ENCODE measurements around the gene TTC19. TPM values are rescaled to one million over a fixed set of nuclear protein-coding genes. Genes with fewer than 3 reads are reported as not detected.
"Not testable (repeated sequence)": the region's sequence is repeated elsewhere in the genome, so short reads cannot be mapped to it uniquely, and the experiment has no call there.

Gene TTC19
- total RNA-seq, 1 experiment from 2014 or later = 53.5 TPM

DNA sequence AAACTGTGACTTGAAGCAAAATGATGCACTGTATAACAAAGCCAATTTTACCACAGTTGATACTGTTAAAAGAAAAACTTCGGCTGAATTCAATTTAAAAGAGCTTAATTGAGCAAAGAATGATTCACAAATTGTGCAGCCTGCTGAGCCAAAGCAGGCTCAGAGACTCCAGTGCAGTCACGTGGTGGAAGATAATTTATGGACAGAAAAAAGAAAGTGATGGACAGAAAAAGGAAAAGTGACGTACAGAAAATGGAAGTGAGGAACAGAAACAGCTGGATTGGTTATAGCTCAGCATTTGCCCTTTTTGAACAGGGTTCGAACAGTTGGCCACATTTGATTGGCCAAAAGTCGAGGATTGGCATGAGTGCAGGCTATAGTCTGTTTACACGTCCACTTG, 25.8 kb upstream of the TTC19 start:
- no peak overlapping the region for H3K4me3 ChIP-seq
- no peak for DNase-seq
- no peak for TF ChIP-seq CTCF (conservative IDR thresholded peaks at IDR 0.05)
- TF ChIP-seq EZH2 (IDR thresholded peaks at IDR 0.05; ENCODE audit: low read depth) = no peak
- H2AFZ ChIP-seq = no peak overlapping the region
- no peak overlapping the region for H3K27ac ChIP-seq
- ChIA-PET POLR2A (ENCODE audit: unreplicated experiment) (no interaction called here), CTCF (no interaction called here)
- intact Hi-C loops (cut with micrococcal nuclease; ENCODE audit: unreplicated experiment) = no loop called here
- peaks cover 15% of the 10 kb centered on the region; the same call in 1 of the 2 replicates for H3K36me3 ChIP-seq (ENCODE audit: low read depth)
- no peaks in the 10 kb centered on the region for H3K27me3 ChIP-seq (ENCODE audit: insufficient read depth, low read depth)
- H3K4me1 ChIP-seq (replicated peaks; ENCODE audit: insufficient read depth) = peaks cover 44% of the 10 kb centered on the region
- no peaks in the 10 kb centered on the region for H3K9me2 ChIP-seq (ENCODE audit: insufficient read depth)
- no TSS peak for BruUV-seq (replicated peaks)
- H3K9me3 ChIP-seq (ENCODE audit: insufficient read depth, low read depth) = no peaks in the 10 kb centered on the region
- no peak overlapping the region for H3K4me2 ChIP-seq
- peaks cover 93% of the 10 kb centered on the region for H3K79me2 ChIP-seq (ENCODE audit: low read depth)
- H3F3A ChIP-seq (ENCODE audit: insufficient read depth, low read depth) = peaks cover 34% of the 10 kb centered on the region
- no peaks in the 10 kb centered on the region; the same call in 1 of the 2 replicates for H4K20me1 ChIP-seq (ENCODE audit: insufficient read depth)

DNA sequence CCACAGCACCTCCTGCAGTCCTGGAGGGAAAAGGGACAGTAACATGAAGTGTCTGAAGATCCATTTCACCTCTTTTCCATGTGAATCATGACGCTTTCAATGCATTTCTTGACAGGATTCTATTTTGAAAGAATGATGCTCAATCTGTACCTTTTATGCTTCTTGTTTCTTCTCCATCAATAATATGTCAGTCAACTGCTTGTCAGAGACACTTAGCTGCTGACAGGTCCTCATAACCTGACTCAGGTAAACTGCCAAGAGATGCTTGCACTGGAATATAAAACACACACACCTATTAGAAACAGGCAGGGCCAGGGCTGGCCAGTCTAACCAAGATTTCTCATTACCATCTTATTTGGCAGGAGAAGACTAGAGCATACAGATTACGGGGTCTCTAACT, 21.7 kb upstream of the TTC19 start:
- no peak overlapping the region for H3K4me3 ChIP-seq
- peaks cover 47% of the 10 kb centered on the region for H3F3A ChIP-seq (ENCODE audit: insufficient read depth, low read depth)
- 0 out of 2 replicates have a peak overlapping the region, but pooled peaks have one; percentile 37 for H3K27ac ChIP-seq
- DNase-seq = no peak
- no peaks in the 10 kb centered on the region; the same call in 1 of the 2 replicates for H4K20me1 ChIP-seq (ENCODE audit: insufficient read depth)
- BruUV-seq (replicated peaks) = no TSS peak
- no peak overlapping the region for H2AFZ ChIP-seq
- TF ChIP-seq CTCF (conservative IDR thresholded peaks at IDR 0.05) = no peak
- no peak for TF ChIP-seq EZH2 (IDR thresholded peaks at IDR 0.05; ENCODE audit: low read depth)
- no peaks in the 10 kb centered on the region for H3K27me3 ChIP-seq (ENCODE audit: insufficient read depth, low read depth)
- H3K9me2 ChIP-seq (ENCODE audit: insufficient read depth) = no peaks in the 10 kb centered on the region
- ChIA-PET POLR2A (ENCODE audit: unreplicated experiment) (no interaction called here), CTCF (no interaction called here)
- H3K36me3 ChIP-seq (ENCODE audit: low read depth) = 0 out of 2 replicates have a peak, but pooled peaks cover 8% of the 10 kb centered on the region
- intact Hi-C loops (cut with micrococcal nuclease; ENCODE audit: unreplicated experiment) = no loop called here
- H3K4me1 ChIP-seq (replicated peaks; ENCODE audit: insufficient read depth) = peaks cover 47% of the 10 kb centered on the region
- no peak overlapping the region for H3K4me2 ChIP-seq
- H3K79me2 ChIP-seq (ENCODE audit: low read depth) = peaks cover 54% of the 10 kb centered on the region
- no peaks in the 10 kb centered on the region for H3K9me3 ChIP-seq (ENCODE audit: insufficient read depth, low read depth)

DNA sequence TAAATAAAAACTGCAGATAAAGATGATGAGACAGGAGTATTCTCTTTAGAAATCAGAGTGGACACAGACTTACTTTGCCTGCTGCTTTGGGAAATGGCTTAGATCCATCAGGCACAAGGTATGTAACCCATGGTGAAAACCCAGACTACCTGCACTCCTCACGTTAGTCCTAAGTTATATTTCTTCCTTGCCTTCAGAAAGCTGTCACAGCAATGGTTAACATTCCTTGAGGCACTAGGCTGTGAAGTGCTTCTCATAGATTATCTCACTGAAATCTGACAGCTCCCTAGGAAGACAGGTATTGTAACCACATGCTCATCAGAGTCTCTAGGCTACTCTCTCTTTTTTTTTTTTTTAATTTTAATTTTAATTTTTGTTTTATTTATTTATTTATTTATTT, 21.0 kb upstream of the TTC19 start:
- CTCF ChIA-PET = no interaction called here
- Histone ChIP-seq H3F3A (ENCODE audit: insufficient read depth, low read depth) (peaks cover 46% of the 10 kb centered on the region), H3K4me3 (no peak overlapping the region), H4K20me1 (ENCODE audit: insufficient read depth) (no peaks in the 10 kb centered on the region), H3K27ac (0 out of 2 replicates have a peak overlapping the region, but pooled peaks have one; percentile 37), H2AFZ (no peak overlapping the region), H3K27me3 (ENCODE audit: insufficient read depth, low read depth) (no peaks in the 10 kb centered on the region), H3K9me3 (ENCODE audit: insufficient read depth, low read depth) (no peaks in the 10 kb centered on the region), H3K79me2 (ENCODE audit: low read depth) (peaks cover 51% of the 10 kb centered on the region), H3K9me2 (ENCODE audit: insufficient read depth) (no peaks in the 10 kb centered on the region), H3K36me3 (ENCODE audit: low read depth) (0 out of 2 replicates have a peak, but pooled peaks cover 8% of the 10 kb centered on the region), H3K4me1 (replicated peaks; ENCODE audit: insufficient read depth) (peaks cover 42% of the 10 kb centered on the region), H3K4me2 (no peak overlapping the region)
- POLR2A ChIA-PET (ENCODE audit: unreplicated experiment) = interaction anchor here (0.5 kb wide), 1 partner anchor 323 kb away, joined by 9 read pairs; no protein-coding TSS in a partner anchor
- TF ChIP-seq CTCF (conservative IDR thresholded peaks at IDR 0.05) (no peak), EZH2 (IDR thresholded peaks at IDR 0.05; ENCODE audit: low read depth) (no peak)
- DNase-seq = no peak
- intact Hi-C loops (cut with micrococcal nuclease; ENCODE audit: unreplicated experiment) = no loop called here
- no TSS peak for BruUV-seq (replicated peaks)

- H3K4me3 ChIP-seq; intact Hi-C loops (cut with micrococcal nuclease; ENCODE audit: unreplicated experiment); H3K4me2 ChIP-seq; CTCF ChIA-PET; H3K36me3 ChIP-seq (ENCODE audit: low read depth); H3K9me3 ChIP-seq (ENCODE audit: insufficient read depth, low read depth); H3K27me3 ChIP-seq (ENCODE audit: insufficient read depth, low read depth); H3K9me2 ChIP-seq (ENCODE audit: insufficient read depth); BruUV-seq (replicated peaks); H4K20me1 ChIP-seq (ENCODE audit: insufficient read depth); DNase-seq; POLR2A ChIA-PET (ENCODE audit: unreplicated experiment); H2AFZ ChIP-seq; H3K27ac ChIP-seq: not testable (repeated sequence)
- peaks cover 42% of the 10 kb centered on the region for H3K4me1 ChIP-seq (replicated peaks; ENCODE audit: insufficient read depth)
- H3K79me2 ChIP-seq (ENCODE audit: low read depth) = peaks cover 51% of the 10 kb centered on the region
- H3F3A ChIP-seq (ENCODE audit: insufficient read depth, low read depth) = peaks cover 43% of the 10 kb centered on the region
Observed at GRCh38 chr17:15979013-15979412, 20.6 kb upstream of the TTC19 start.
